Effector CD8-positive, alpha-beta T cell (primary cell): ENCODE data around the gene ELL2.

ENCODE experiments used
- DNase-seq: peaks from one replicate; lab custom pipeline; 2025; lab: John Stamatoyannopoulos, UW
- total RNA-seq, 4 experiments: gene quantifications; one replicate each; lab custom pipeline; 2026; lab: John Stamatoyannopoulos, UW

Gene ELL2
- 15.6 to 71.9 (median 42.8) reads per million in 4 experiments for total RNA-seq

- DNase-seq, result peak; percentile 97
Observed at GRCh38 chr5:95961617-95962474, at the start of gene ELL2. TSS of gene ELL2 (minus strand) at chr5:95961851. CDS start at chr5:95961721, 130 bp downstream.

GRCh38 chr5:96008987-96009647 lies 47.5 kb upstream of the ELL2 start:
- no peak for DNase-seq

- DNase-seq, result no peak
Observed at GRCh38 chr5:96008487-96008886, 46.8 kb upstream of the ELL2 start.

GRCh38 chr5:96007051-96007450 lies 45.4 kb upstream of the ELL2 start:
- no peak for DNase-seq

GRCh38 chr5:96006291-96006690 lies 44.6 kb upstream of the ELL2 start:
- no peak for DNase-seq

GRCh38 chr5:96004754-96005153 lies 43.1 kb upstream of the ELL2 start:
- DNase-seq, result no peak

DNA sequence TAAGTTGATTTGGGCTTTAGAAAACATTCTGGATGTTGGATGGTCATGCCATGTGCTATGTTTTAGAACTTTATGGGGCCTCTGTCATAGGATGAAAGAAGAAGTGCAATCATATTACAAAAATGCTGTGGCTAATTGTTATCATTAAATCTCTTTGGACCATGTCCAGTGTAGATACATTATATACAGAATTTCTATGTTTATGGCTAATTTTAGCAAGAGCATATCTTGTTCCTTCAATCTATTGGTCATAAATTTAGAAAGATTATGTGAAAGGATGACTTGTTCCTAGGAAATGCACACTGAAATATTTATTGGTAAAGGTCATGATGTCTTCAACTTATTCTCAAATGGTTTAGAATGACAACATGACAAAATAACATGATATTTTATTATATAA lies 42.4 kb upstream of the ELL2 start:
- no peak for DNase-seq

GRCh38 chr5:96001262-96001661 lies 39.6 kb upstream of the ELL2 start:
- no peak for DNase-seq

- no peak for DNase-seq
Observed at GRCh38 chr5:96000308-96000707, 38.7 kb upstream of the ELL2 start.

DNA sequence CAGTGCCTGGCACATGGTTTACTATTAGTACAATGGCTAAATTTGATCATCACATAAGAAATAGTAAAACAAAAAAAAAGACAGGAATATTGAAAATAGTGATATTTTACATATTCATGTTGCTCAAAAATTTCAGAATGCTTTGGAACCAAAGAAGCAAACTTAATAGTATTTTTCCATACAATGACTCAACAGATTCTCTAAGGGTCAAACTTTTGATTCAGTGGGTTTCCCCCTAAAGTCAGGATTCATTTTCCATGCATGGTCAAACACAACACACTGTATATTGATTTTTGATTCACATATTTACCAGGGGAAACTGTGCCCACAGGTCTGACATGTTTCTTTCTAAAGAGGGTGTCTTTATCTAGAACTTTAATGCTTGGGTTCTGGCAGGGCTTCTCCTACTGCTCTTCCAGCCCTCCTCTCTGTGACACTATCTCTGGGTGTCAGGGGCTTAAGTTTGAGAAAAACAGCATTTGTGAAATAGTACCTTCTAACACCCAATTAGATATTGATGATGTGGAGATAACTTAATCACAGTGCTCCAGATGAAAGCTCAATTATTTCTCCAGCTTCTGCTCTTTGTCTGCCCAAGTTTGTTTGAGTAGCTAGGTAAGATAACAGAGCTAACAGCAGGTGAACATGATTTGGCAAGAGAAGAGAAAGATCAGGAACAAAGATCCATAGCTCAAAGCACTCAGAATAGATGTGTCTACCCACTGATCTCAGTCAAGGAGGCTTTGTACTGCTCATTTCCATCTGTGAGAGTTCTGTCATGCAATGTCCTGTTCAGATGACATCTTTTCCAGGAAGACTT lies 35.5 kb upstream of the ELL2 start:
- DNase-seq, result no peak

GRCh38 chr5:95995962-95996489 lies 34.4 kb upstream of the ELL2 start:
- DNase-seq, result no peak

GRCh38 chr5:95993776-95994175 lies 32.1 kb upstream of the ELL2 start:
- DNase-seq, result no peak

DNA sequence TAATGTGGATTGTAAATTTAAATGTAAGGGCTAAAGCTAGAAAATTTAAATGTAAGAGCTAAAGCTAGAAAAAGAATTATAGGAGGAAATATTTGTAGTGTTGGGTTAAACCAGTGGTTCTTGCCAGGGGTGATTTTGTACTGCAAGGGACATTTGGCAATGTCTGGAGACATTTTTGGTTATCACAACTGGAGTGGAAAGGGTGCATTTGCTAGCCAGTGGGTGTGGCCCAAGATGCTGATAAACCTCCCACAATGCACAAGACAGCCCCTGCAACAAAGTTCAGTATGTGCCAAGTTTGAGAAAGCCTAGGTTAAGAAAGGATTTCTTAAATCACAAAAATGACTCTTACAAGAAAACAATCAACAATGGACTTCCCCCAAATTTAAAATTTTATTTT lies 31.6 kb upstream of the ELL2 start:
- no peak for DNase-seq

GRCh38 chr5:95989283-95990048 lies 27.8 kb upstream of the ELL2 start:
- DNase-seq, result no peak

DNA sequence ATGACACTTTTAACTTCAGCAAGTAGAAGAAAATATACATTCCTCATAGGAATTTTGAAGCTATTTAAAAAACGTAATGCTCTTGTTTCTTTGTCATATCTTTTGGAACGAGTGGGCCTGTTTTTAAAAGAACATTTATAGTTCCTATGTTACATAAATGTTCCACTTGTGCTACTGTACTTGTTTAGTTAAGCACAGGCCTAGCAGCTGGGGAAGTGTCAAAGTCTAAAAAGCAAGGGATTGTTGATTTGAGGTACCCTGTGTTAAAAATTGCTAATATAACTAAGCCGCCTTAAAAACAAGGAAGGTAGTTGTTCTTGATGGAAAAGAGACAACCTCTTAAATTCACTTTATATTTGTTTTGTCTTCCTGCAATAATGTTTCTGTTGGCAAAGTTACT lies 27.2 kb upstream of the ELL2 start:
- DNase-seq, result no peak

DNA sequence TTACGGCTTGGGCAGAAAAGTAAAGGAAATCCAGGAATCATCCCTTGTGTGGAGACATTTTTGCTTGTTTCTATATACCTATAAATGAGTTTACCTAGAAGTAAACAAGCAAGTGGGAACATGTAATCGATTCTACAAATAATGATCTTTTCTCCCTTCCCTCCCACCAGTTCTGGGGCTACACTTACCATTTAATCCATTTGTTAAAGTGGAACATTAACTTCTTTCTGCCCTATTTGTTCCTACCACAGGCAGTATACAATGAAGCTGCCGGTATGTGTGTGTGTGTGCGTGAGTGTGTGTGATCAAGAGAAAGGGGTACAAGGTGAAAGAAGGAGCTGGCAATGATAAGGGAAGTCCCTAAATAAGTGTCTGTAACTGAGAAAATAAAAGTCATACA lies 26.4 kb upstream of the ELL2 start:
- DNase-seq, result no peak

GRCh38 chr5:95986937-95987520 lies 25.4 kb upstream of the ELL2 start:
- no peak for DNase-seq

- no peak for DNase-seq
Observed at GRCh38 chr5:95986001-95986400, 24.4 kb upstream of the ELL2 start.

- no peak for DNase-seq
Observed at GRCh38 chr5:95985249-95985648, 23.6 kb upstream of the ELL2 start.

DNA sequence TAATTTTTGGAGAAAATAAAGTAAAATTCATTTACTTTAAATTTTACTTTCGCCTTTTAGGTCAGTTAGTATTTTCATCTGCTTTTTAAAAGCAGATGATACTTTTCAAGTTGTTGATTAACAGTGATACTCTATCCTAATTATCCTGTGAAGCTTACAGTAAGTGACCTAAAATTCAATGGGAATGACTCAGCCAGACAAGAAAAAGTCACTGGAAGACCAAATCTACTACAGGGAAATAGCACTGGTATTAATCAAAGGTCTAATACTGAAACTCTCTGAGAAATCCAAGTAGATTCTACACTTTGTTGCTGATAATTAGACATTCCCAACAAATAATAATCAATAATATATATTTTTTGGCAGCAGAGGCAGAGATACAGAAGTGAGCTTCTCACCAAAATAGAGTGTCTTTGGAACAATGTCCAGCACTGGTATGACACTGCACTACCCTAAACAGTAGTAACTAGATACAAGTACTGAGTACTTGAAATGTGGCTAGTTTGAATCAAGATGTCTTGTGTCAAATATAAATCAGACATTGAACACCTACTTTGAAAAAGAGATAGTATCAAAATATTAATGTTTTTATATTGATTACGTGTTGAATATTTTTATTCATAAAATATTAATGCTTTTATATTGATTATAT lies 22.8 kb upstream of the ELL2 start:
- no peak for DNase-seq

- no peak for DNase-seq
Observed at GRCh38 chr5:95983509-95983908, 21.9 kb upstream of the ELL2 start.
